ENCODE results near the gene CEPT1. TPM values are rescaled to one million over a fixed set of nuclear protein-coding genes. Genes with fewer than 3 reads are reported as not detected.

The CEPT1 gene
- total and polyA plus RNA-seq, 10 of the 15 experiments (the other 5 are each of a cell fraction or from before 2014, with no cell fraction given), result 29.4 to 77.9 (median 54.8) TPM

DNA sequence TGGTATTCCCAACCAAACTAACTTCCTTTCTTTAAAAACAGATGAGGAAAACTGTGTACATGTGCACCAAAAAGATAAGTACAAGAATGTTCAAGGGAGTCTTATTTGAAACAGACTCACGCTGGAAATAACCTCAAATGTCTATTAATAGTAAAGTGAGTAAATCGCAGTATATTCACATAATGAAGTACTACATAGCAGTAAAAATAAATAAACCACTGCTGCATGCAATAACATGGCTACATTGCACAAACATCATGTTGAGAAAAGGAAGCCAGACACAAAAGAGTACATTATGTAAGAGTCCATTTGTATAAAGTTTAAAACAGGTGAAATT, 65.7 kb downstream of the CEPT1 start (continued):
- TF ChIP-seq, protein P1, sequence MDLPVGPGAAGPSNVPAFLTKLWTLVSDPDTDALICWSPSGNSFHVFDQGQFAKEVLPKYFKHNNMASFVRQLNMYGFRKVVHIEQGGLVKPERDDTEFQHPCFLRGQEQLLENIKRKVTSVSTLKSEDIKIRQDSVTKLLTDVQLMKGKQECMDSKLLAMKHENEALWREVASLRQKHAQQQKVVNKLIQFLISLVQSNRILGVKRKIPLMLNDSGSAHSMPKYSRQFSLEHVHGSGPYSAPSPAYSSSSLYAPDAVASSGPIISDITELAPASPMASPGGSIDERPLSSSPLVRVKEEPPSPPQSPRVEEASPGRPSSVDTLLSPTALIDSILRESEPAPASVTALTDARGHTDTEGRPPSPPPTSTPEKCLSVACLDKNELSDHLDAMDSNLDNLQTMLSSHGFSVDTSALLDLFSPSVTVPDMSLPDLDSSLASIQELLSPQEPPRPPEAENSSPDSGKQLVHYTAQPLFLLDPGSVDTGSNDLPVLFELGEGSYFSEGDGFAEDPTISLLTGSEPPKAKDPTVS (IDR thresholded peaks at IDR 0.05; ENCODE audit: low read depth, low read length), result no peak
- TF ChIP-seq ZBED1 (IDR thresholded peaks at IDR 0.05; ENCODE audit: borderline replicate concordance), result 0 out of 2 replicates have a peak, but pooled peaks have one; percentile 12

GRCh38 chr1:111208921-111209320, 68.9 kb downstream of the CEPT1 start:
- no peak overlapping the region for H2AFZ ChIP-seq (ENCODE audit: control insufficient read depth, low read depth, low read length)
- BruUV-seq (replicated peaks), result no TSS peak
- H3K4me2 ChIP-seq (ENCODE audit: control insufficient read depth, insufficient read depth), result no peak overlapping the region
- ChIA-PET RAD21 (ENCODE audit: unreplicated experiment) (interaction anchor here (0.7 to 1.6 kb wide), 2 partner anchors 9 to 62 kb away, joined by 3 to 5 read pairs; no protein-coding TSS in a partner anchor), POLR2A (no interaction called here), CTCF (interaction anchor here (1.0 kb wide), 1 partner anchor 15 kb away, joined by 4 read pairs; no protein-coding TSS in a partner anchor), SMC1A (ENCODE audit: uncharacterized antibody, unreplicated experiment) (interaction anchor here (1.1 to 4.6 kb wide), 2 partner anchors 9 to 17 kb away, joined by 3 to 57 read pairs; no protein-coding TSS in a partner anchor)
- H3K4me1 ChIP-seq (ENCODE audit: control insufficient read depth, insufficient read depth, low read length), result peaks cover 36% of the 10 kb centered on the region
- no peak overlapping the region for H3K9ac ChIP-seq (ENCODE audit: control insufficient read depth, insufficient read depth, low read length)
- H3K27me3 ChIP-seq (replicated peaks in 1 of 2; ENCODE audit: control insufficient read depth in 2 of 2, insufficient read depth in 2 of 2, low read length in 1 of 2), result no peaks in the 10 kb centered on the region
- peaks cover 17% of the 10 kb centered on the region for H3K79me2 ChIP-seq (ENCODE audit: control insufficient read depth, insufficient read depth, low read length)
- no peak for ATAC-seq
- WGBS (ENCODE audit: insufficient coverage, insufficient replicate concordance, low lambda C conversion rate, missing lambda C conversion rate), result 48% methylated on average over 1 of the region's 1 CpG
- DNase-seq (ENCODE audit: low read depth, low spot score), result no peak
- in situ Hi-C loops (cut with MboI) (no loop called here), intact Hi-C loops (cut with micrococcal nuclease; ENCODE audit: unreplicated experiment) (no loop called here)
- no peaks in the 10 kb centered on the region for H3K36me3 ChIP-seq (ENCODE audit: control insufficient read depth in 2 of 2, insufficient read depth in 2 of 2, low read length in 1 of 2)
- no peaks in the 10 kb centered on the region for H4K20me1 ChIP-seq (ENCODE audit: control insufficient read depth, insufficient read depth)
- H3K4me3 ChIP-seq, result no peak overlapping the region
- H3K27ac ChIP-seq (ENCODE audit: control insufficient read depth, insufficient read depth), result no peak overlapping the region
- no peak for FAIRE-seq
- no peak for TF ChIP-seq SREBF1 (IDR thresholded peaks at IDR 0.05; ENCODE audit: low read length)
- TF ChIP-seq RCOR1 (conservative IDR thresholded peaks at IDR 0.05; ENCODE audit: low read depth, low read length), result no peak
- no peak for TF ChIP-seq CBX5 (IDR thresholded peaks at IDR 0.05; ENCODE audit: low read depth)
- TF ChIP-seq ZZZ3 (IDR thresholded peaks at IDR 0.05; ENCODE audit: control insufficient read depth, insufficient read length, low read depth), result no peak
- TF ChIP-seq JUND (IDR thresholded peaks at IDR 0.05; ENCODE audit: low read depth, low read length), result no peak
- no peak for TF ChIP-seq FOXK2 (IDR thresholded peaks at IDR 0.05)
- no peak for TF ChIP-seq ZNF24 (IDR thresholded peaks at IDR 0.05)
- TF ChIP-seq LARP7 (IDR thresholded peaks at IDR 0.05), result no peak
- TF ChIP-seq ETV6 (conservative IDR thresholded peaks at IDR 0.05 in 1 of 2, IDR thresholded peaks at IDR 0.05 in 1 of 2; ENCODE audit: borderline replicate concordance in 1 of 2, low read depth in 1 of 2), result no peak
- no peak for TF ChIP-seq ASH2L (IDR thresholded peaks at IDR 0.05; ENCODE audit: borderline replicate concordance, low read depth)
- TF ChIP-seq POLR2AphosphoS2 (IDR thresholded peaks at IDR 0.05; ENCODE audit: low read depth, low read length), result no peak
- TF ChIP-seq SMAD5 (IDR thresholded peaks at IDR 0.05; ENCODE audit: low read depth), result no peak
- no peak for TF ChIP-seq BMI1 (IDR thresholded peaks at IDR 0.05; ENCODE audit: borderline replicate concordance)
- H3K9me3 ChIP-seq (replicated peaks; ENCODE audit: control insufficient read depth, insufficient read depth, low read length), result no peaks in the 10 kb centered on the region

Measured in GM12878 (cell line).